GM19452 (cell line): Measurements from ENCODE around the gene TMEM229B.

ENCODE experiments used
- ATAC-seq: cut with Tn5 transposase; IDR thresholded peaks from one replicate; pipeline ENCODE4 v1.9.1; 2021; ENCODE audit not compliant: unreplicated experiment

The TMEM229B gene

GRCh38 chr14:67490196-67490595 lies 1.7 kb upstream of the TMEM229B start:
- no peak for ATAC-seq

- no peak for ATAC-seq
These were observed 1.2 kb downstream of the TMEM229B start for GRCh38 chr14:67487332-67487731.

GRCh38 chr14:67486890-67487289 lies 1.6 kb downstream of the TMEM229B start:
- no peak for ATAC-seq

- ATAC-seq = no peak
These were observed 2.9 kb downstream of the TMEM229B start for GRCh38 chr14:67485501-67486095.

- no peak for ATAC-seq
These were observed 4.8 kb downstream of the TMEM229B start for GRCh38 chr14:67483579-67484285.

- no peak for ATAC-seq
These were observed 6.0 kb downstream of the TMEM229B start for GRCh38 chr14:67482231-67483164.

GRCh38 chr14:67480011-67480410 lies 8.5 kb downstream of the TMEM229B start:
- no peak for ATAC-seq

- no peak for ATAC-seq
These were observed 9.8 kb downstream of the TMEM229B start for GRCh38 chr14:67478800-67479084.

- ATAC-seq = no peak
These were observed 10.4 kb downstream of the TMEM229B start for GRCh38 chr14:67477926-67478799.

GRCh38 chr14:67474366-67474765 lies 14.2 kb downstream of the TMEM229B start:
- ATAC-seq = no peak

GRCh38 chr14:67473290-67474082 lies 15.0 kb downstream of the TMEM229B start:
- ATAC-seq = no peak

GRCh38 chr14:67472726-67473125 lies 15.8 kb downstream of the TMEM229B start:
- no peak for ATAC-seq

- no peak for ATAC-seq
These were observed 18.6 kb downstream of the TMEM229B start for GRCh38 chr14:67469954-67470353.

- no peak for ATAC-seq
These were observed 20.2 kb downstream of the TMEM229B start for GRCh38 chr14:67468378-67468730.

GRCh38 chr14:67467134-67467533 lies 21.4 kb downstream of the TMEM229B start:
- ATAC-seq = no peak

GRCh38 chr14:67464879-67465278 lies 23.6 kb downstream of the TMEM229B start:
- no peak for ATAC-seq

- no peak for ATAC-seq
These were observed 24.1 kb downstream of the TMEM229B start for GRCh38 chr14:67464377-67464776.

GRCh38 chr14:67463900-67464299 lies 24.6 kb downstream of the TMEM229B start:
- no peak for ATAC-seq

GRCh38 chr14:67461996-67462395 lies 26.5 kb downstream of the TMEM229B start:
- no peak for ATAC-seq

- no peak for ATAC-seq
These were observed 27.1 kb downstream of the TMEM229B start for GRCh38 chr14:67461341-67461985.
